Transverse colon (tissue), 4 donors: ENCODE data around the gene ZNF385B. TPM values are rescaled to one million over a fixed set of nuclear protein-coding genes. Genes with fewer than 3 reads are reported as not detected.
"Not testable (repeated sequence)": the region's sequence is repeated elsewhere in the genome, so short reads cannot be mapped to it uniquely, and the experiment has no call there.

Source experiments
- DNase-seq: peaks from one replicate; pipeline ENCODE4 v3.0.0-alpha.2; 2019
- H3K27ac ChIP-seq, 4 donors: fragments of 200-600 bp; sonication (generic); 2 replicates each; pipeline ENCODE4 v1.5.1; 2016 to 2018; ENCODE audit warnings: inconsistent platforms in 4 of 4
- H3K27me3 ChIP-seq: fragments of 200-600 bp; sonication (generic); 2 replicates; pipeline ENCODE4 v1.5.1; 2017; ENCODE audit warnings: inconsistent platforms
- H3K36me3 ChIP-seq, 4 donors: fragments of 200-600 bp; sonication (generic); 2 replicates each; pipeline ENCODE4 v1.5.1; 2017 to 2019; ENCODE audit warnings: inconsistent platforms in 4 of 4
- H3K4me1 ChIP-seq, 4 donors: fragments of 200-600 bp; sonication (generic); 2 replicates each; pipeline ENCODE4 v1.5.1; 2017 to 2020; ENCODE audit warnings: inconsistent platforms in 4 of 4
- H3K4me3 ChIP-seq, 4 donors: fragments of 200-600 bp; sonication (generic); 1 replicate in 1 of 4; 2 replicates in 3 of 4; pipeline versions ENCODE4 v1.5.1 to v1.6.1; 2017 to 2019; ENCODE audit warnings: inconsistent platforms in 4 of 4
- H3K9me3 ChIP-seq, 2 donors: fragments of 200-600 bp; sonication (generic); 2 replicates each; pipeline ENCODE4 v1.5.1; 2017 to 2019; ENCODE audit warnings: inconsistent platforms in 2 of 2
- EP300 ChIP-seq: sonication (generic); formaldehyde crosslinking; IDR thresholded peaks from one replicate; pipeline ENCODE4 v1.6.1; 2017; ENCODE audit warnings: antibody characterized with exemption, low read depth
- POLR2A ChIP-seq: fragments of 450-650 bp; IDR thresholded peaks from one replicate; pipeline ENCODE4 v1.6.1; 2016; ENCODE audit warnings: antibody characterized with exemption, mild to moderate bottlenecking, moderate library complexity
- POLR2AphosphoS5 ChIP-seq, 3 donors: sonication (generic); formaldehyde crosslinking; IDR thresholded peaks; one replicate each; pipeline ENCODE4 v1.6.1; 2016; ENCODE audit warnings: antibody characterized with exemption in 3 of 3
- WGBS, 2 donors: methylation state at CpG; one replicate each; pipeline ENCODE4 v1.1.5; 2018; ENCODE audit warnings: low coverage in 1 of 2; 5-methylcytosine and 5-hydroxymethylcytosine counted together
- in situ Hi-C, 4 donors: fragments of 200-750 bp; cut with MboI; loops; one replicate each; pipeline versions ENCODE4 v1.15.0 to v1.15.1; 2017; ENCODE audit warnings: low sequenced_read_pairs in 3 of 4, low pct_ligation_motif_present in 1 of 4, low pct_unique_long_range_greater_than_20kb in 1 of 4
- intact Hi-C: fragments of 100-400 bp; cut with DNase I; formaldehyde crosslinking; loops from one replicate; pipeline ENCODE4 v1.15.1; 2023; ENCODE audit warnings: low total_unique reads
- total RNA-seq, 4 donors: library from RNA; depleted of rRNA; stranded (reverse); fragments of >200 nt; gene quantifications; one replicate each; pipeline ENCODE4 v1.1.0, GENCODE V29; 2016
- TF ChIP-seq, protein P1 (sequence below), 5 experiments: fragments of 200-600 bp in 3 of 5; fragments of 450-650 bp in 2 of 5; sonication (generic) in 3 of 5; IDR thresholded peaks; 1 replicate in 2 of 5; 2 replicates in 3 of 5; pipeline ENCODE4 v1.5.1; 2016 to 2017; ENCODE audit warnings: antibody characterized with exemption in 5 of 5, inconsistent platforms in 3 of 5, mild to moderate bottlenecking in 2 of 5, moderate library complexity in 1 of 5

ZNF385B gene
- total RNA-seq, 4 donors from 2014 or later = 1.2 to 6.0 (median 2.4) TPM

DNA sequence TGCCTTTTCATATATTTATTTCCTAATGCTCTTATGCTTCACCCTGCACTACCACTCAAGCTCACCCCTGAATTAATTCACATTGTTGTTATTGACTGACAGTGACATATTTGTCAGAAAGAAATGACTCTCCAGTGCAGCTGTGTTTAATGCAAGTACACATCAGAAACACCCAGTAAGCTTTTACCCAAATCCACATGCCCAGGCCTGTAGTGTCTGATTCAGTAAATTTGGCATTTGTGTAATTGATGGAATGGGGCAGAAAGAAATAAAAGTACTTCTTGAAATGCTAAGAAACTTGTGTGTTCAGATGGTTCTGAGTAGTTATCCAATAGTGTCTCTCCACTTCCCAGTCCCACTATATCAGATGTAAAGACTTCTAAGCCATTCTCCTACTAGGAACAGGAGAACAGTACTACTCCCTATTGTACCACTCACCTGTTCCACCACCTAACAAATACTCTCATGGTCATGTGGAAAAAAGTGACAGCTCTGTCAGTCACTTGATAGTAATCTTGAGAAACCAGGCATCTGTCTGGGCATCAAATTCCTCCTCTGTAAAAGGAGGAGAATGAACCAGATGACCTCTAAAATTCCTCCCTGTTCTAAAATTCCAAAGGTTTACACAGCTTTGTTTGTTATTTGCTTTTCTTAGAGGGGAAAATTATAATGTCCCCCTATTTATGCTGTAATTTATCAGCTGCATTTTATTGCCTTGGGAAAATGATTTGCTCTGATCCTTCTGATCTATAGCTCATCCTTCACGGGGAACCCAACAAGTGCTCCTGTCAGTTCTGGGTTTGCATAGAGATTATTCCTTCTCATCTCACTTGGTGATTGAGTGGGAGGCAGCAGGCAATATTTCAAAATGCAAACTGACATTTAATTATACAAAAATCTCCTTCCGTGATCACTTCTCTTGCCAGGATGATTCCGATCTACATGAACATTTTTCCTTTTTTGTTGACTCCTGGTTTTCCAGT is 70.9 kb downstream of the ZNF385B start:
- intact Hi-C loops = no loop called here
- TF ChIP-seq, protein P1, sequence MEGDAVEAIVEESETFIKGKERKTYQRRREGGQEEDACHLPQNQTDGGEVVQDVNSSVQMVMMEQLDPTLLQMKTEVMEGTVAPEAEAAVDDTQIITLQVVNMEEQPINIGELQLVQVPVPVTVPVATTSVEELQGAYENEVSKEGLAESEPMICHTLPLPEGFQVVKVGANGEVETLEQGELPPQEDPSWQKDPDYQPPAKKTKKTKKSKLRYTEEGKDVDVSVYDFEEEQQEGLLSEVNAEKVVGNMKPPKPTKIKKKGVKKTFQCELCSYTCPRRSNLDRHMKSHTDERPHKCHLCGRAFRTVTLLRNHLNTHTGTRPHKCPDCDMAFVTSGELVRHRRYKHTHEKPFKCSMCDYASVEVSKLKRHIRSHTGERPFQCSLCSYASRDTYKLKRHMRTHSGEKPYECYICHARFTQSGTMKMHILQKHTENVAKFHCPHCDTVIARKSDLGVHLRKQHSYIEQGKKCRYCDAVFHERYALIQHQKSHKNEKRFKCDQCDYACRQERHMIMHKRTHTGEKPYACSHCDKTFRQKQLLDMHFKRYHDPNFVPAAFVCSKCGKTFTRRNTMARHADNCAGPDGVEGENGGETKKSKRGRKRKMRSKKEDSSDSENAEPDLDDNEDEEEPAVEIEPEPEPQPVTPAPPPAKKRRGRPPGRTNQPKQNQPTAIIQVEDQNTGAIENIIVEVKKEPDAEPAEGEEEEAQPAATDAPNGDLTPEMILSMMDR (IDR thresholded peaks at IDR 0.05) = no peak
- TF ChIP-seq POLR2A = no peak
- TF ChIP-seq POLR2AphosphoS5 (IDR thresholded peaks at IDR 0.05) = no peak
- TF ChIP-seq EP300 = no peak
- Histone ChIP-seq H3K36me3 (no peaks in the 10 kb centered on the region), H3K4me1 (no peaks in the 10 kb centered on the region), H3K27me3 (no peaks in the 10 kb centered on the region), H3K27ac (no peak overlapping the region), H3K4me3 (no peak overlapping the region), H3K9me3 (no peaks in the 10 kb centered on the region)
- WGBS, 2 donors = 66 to 79% methylated on average over 3 of the region's 3 CpGs
- DNase-seq = no peak
- in situ Hi-C loops = no loop called here

DNA sequence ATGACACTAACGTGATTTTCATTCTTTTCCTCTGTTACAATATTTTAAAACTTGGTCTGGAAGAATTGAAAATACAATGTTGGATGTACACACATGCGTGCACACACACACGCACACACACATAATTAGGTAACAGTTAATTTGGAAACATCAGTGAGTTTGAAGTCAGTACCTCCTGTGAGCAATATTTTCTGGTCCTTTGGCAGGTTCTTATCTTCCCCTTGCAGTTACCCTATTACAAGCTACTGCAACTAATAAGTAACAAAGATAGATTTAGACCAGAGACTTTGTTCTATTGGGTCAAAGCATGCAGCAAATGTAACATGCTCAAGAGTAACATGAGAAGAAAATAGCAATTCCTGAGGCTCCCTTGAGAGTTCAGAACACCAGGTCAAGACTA is 73.3 kb downstream of the ZNF385B start:
- no peaks in the 10 kb centered on the region for H3K27me3 ChIP-seq
- H3K9me3 ChIP-seq = no peaks in the 10 kb centered on the region
- H3K4me1 ChIP-seq = no peaks in the 10 kb centered on the region
- DNase-seq = no peak
- in situ Hi-C loops (no loop called here), intact Hi-C loops (no loop called here)
- H3K4me3 ChIP-seq = no peak overlapping the region
- TF ChIP-seq POLR2AphosphoS5 (IDR thresholded peaks at IDR 0.05) = no peak
- TF ChIP-seq POLR2A = no peak
- H3K36me3 ChIP-seq = no peaks in the 10 kb centered on the region
- 87 to 94% methylated on average over 2 to 3 of the region's 3 CpGs for WGBS, 2 donors
- H3K27ac ChIP-seq = no peak overlapping the region

DNA sequence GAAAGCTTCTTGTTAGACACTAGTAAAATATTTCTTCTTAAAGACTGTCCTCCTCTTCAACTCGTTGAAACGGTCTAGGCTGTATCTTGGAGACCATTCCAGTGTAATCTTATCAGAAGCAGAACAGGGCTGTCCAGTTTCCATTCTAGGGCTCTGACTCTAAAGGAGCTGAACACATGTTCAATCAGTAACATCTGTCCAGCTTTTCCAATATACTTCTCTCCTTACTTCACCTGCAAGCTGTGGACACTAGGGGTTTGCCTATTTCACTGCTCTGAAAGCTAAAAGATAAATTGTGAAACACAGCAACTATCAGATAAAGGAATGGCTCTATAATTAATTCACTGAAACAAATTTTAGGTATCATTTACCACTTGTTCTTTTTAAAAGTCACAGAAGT is 73.8 kb downstream of the ZNF385B start:
- Histone ChIP-seq H3K36me3 (no peaks in the 10 kb centered on the region), H3K27ac (no peak overlapping the region), H3K9me3 (no peaks in the 10 kb centered on the region), H3K4me3 (no peak overlapping the region), H3K27me3 (no peaks in the 10 kb centered on the region), H3K4me1 (no peaks in the 10 kb centered on the region)
- TF ChIP-seq POLR2AphosphoS5 (IDR thresholded peaks at IDR 0.05) = no peak
- TF ChIP-seq, protein P1 (IDR thresholded peaks at IDR 0.05) = no peak
- WGBS, 2 donors = 82 to 95% methylated on average over 2 of the region's 2 CpGs
- intact Hi-C loops (no loop called here), in situ Hi-C loops (no loop called here)
- DNase-seq = no peak

DNA sequence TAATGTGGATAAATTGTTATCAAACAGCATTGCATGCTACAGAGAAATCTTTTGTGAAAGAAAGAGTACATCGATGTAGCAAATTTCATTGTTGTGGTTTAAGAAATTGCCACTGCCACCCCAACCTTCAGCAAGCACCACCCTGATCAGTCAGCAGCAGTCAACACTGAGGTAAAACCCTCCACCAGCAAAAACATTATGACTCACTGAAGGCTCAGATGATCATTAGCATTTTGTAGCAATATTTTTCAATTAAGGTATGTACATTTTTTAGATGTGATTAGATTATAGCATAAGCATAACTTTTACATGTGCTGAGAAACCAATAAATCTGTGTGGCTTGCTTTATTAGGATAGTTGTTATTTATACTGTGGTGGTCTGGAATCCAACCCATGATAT is 75.5 kb downstream of the ZNF385B start:
- Histone ChIP-seq H3K36me3 (no peaks in the 10 kb centered on the region), H3K27ac (no peak overlapping the region), H3K27me3 (no peaks in the 10 kb centered on the region), H3K4me1 (no peaks in the 10 kb centered on the region), H3K4me3 (no peak overlapping the region), H3K9me3 (no peaks in the 10 kb centered on the region)
- TF ChIP-seq POLR2AphosphoS5 (IDR thresholded peaks at IDR 0.05) (no peak), POLR2A (no peak), EP300 (no peak)
- TF ChIP-seq, protein P1 (IDR thresholded peaks at IDR 0.05) = no peak
- WGBS, 2 donors = 84 to 92% methylated on average over 1 of the region's 1 CpG
- no peak for DNase-seq
- intact Hi-C loops (no loop called here), in situ Hi-C loops (no loop called here)

DNA sequence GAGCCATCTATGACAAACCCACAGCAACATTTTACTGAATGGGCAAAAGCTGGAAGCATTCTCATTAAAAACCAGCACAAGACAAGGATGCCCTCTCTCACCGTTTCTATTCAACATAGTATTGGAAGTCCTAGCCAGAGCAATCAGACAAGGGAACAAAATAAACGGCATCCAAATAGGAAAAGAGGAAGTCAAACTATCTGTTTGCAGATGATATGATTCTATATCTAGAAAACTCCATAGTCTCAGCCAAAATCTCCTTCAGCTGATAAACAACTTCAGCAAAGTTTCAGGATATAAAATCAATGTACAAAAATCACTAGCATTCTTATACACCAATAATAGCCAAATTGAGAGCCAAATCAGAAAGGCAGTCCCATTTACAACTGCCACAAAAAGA is 79.1 kb downstream of the ZNF385B start:
- WGBS, 2 donors = 75 to 95% methylated on average over 2 of the region's 2 CpGs
- H3K36me3 ChIP-seq, H3K27ac ChIP-seq, intact Hi-C loops, in situ Hi-C loops, H3K27me3 ChIP-seq, DNase-seq, H3K9me3 ChIP-seq, H3K4me3 ChIP-seq, H3K4me1 ChIP-seq: not testable (repeated sequence)
